ENCODE results near the gene NECTIN1.

Gene NECTIN1

DNA sequence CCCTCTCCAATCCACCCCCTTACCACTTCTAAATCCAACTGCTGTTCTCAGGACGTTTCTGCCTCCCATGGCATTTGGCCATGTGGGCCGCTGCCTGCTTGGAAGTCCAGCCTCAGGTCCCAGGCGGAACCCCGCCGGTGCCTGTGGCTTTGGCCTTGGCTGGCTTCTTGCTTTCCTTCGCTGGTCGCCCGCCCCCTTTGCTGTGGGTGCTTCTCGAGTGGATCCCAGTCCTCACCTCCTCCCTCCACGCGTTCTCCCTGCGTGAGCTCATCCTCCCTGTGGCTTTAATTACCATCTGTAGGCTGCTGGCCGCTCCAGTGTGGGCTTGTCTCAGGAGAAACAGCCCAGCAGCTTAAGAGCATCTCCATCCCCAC lies 111.7 kb downstream of the NECTIN1 start:
- no peaks in the 10 kb centered on the region for H3K9me3 ChIP-seq (replicated peaks; ENCODE audit: insufficient read depth, low read length)
- no peak for DNase-seq
- no peak overlapping the region for H3K9ac ChIP-seq (ENCODE audit: low read length)
- H3K4me2 ChIP-seq (ENCODE audit: low read depth, low read length) = no peak overlapping the region
- H3F3A ChIP-seq (ENCODE audit: insufficient read depth, low read length) = no peaks in the 10 kb centered on the region
- no peaks in the 10 kb centered on the region for H3K36me3 ChIP-seq (replicated peaks; ENCODE audit: insufficient read depth, low read length)
- H3K4me3 ChIP-seq (ENCODE audit: low read length) = no peak overlapping the region
- 0 out of 2 replicates have a peak, but pooled peaks cover 3% of the 10 kb centered on the region for H3K4me1 ChIP-seq (ENCODE audit: low read length)
- TF ChIP-seq EZH2 (optimal IDR thresholded peaks at IDR 0.05; ENCODE audit: low read depth, low read length) = no peak
- TF ChIP-seq, protein P1, sequence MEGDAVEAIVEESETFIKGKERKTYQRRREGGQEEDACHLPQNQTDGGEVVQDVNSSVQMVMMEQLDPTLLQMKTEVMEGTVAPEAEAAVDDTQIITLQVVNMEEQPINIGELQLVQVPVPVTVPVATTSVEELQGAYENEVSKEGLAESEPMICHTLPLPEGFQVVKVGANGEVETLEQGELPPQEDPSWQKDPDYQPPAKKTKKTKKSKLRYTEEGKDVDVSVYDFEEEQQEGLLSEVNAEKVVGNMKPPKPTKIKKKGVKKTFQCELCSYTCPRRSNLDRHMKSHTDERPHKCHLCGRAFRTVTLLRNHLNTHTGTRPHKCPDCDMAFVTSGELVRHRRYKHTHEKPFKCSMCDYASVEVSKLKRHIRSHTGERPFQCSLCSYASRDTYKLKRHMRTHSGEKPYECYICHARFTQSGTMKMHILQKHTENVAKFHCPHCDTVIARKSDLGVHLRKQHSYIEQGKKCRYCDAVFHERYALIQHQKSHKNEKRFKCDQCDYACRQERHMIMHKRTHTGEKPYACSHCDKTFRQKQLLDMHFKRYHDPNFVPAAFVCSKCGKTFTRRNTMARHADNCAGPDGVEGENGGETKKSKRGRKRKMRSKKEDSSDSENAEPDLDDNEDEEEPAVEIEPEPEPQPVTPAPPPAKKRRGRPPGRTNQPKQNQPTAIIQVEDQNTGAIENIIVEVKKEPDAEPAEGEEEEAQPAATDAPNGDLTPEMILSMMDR (IDR thresholded peaks at IDR 0.05; ENCODE audit: low read length) = no peak
- TF ChIP-seq EZH2phosphoT487 (IDR thresholded peaks at IDR 0.05; ENCODE audit: low read length) = no peak
- peaks cover 77% of the 10 kb centered on the region for H3K27me3 ChIP-seq (replicated peaks; ENCODE audit: insufficient read depth, low read length)
- H3K27ac ChIP-seq (ENCODE audit: low read length) = no peak overlapping the region
- H3K79me2 ChIP-seq (ENCODE audit: low read length) = no peaks in the 10 kb centered on the region
- no peaks in the 10 kb centered on the region for H3K9me2 ChIP-seq (replicated peaks; ENCODE audit: insufficient read depth, low read length)
- H4K20me1 ChIP-seq (ENCODE audit: insufficient read depth, low read length) = no peaks in the 10 kb centered on the region
- H2AFZ ChIP-seq (ENCODE audit: low read length) = no peak overlapping the region

DNA sequence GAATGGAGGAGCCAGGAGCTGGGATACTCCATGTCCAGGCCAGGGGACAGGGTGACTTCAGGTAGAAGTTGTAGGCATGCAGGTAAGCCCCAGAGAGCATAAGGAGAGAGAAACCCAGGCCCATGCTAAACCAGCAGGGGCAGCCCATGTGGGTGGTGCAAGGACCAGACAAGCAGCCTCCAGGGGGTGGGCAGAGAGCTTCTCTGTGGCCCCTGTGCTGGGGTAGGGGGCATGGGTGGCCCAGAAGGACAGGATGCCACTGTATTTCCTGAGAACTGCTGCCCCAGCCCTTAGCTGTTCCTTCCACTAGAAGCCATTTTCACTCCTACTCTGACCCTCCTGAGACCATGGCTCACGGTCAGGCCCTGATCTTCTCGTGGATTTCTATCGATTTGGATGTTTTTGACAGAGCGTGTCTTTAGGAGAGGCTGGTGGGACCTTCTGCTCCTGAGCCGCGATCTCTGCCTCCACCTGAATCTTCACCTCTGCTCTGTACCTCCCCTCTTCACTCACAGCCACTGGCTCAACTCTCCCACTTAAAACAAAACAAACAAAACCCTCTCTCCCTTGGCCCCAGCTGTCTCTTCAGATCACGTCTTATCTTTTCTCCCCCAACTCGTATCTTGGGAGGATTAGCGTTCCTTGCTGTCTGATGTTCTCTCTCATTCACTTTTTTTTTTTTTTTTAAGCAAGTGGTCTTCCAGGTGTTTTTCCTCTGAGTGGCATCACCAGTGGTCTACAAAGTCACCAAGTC lies 112.2 kb downstream of the NECTIN1 start:
- Histone ChIP-seq H3K9ac (ENCODE audit: low read length) (no peak overlapping the region), H3K4me1 (ENCODE audit: low read length) (0 out of 2 replicates have a peak, but pooled peaks cover 3% of the 10 kb centered on the region)

DNA sequence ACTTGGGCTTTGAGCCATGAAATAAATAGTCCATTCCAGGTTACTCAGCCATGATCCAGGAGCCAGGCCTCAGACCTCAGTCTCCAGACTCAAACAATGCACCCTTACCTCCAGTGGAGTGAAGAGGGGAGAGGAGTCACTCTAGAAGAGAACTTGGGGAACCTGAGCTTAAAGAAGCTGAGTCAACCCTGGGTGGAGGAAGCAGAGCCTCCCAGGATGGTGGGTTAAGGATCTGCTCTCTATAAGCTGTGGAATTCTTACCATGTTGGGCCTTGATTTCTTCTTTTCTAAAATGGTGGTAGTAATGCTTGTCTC lies 113.2 kb downstream of the NECTIN1 start:
- Histone ChIP-seq H3K9me3 (replicated peaks; ENCODE audit: insufficient read depth, low read length) (no peaks in the 10 kb centered on the region), H4K20me1 (ENCODE audit: insufficient read depth, low read length) (no peaks in the 10 kb centered on the region), H3F3A (ENCODE audit: insufficient read depth, low read length) (no peaks in the 10 kb centered on the region), H3K36me3 (replicated peaks; ENCODE audit: insufficient read depth, low read length) (no peaks in the 10 kb centered on the region), H3K27ac (ENCODE audit: low read length) (no peak overlapping the region), H3K9me2 (replicated peaks; ENCODE audit: insufficient read depth, low read length) (no peaks in the 10 kb centered on the region), H3K4me3 (ENCODE audit: low read length) (no peak overlapping the region), H3K4me1 (ENCODE audit: low read length) (0 out of 2 replicates have a peak, but pooled peaks cover 3% of the 10 kb centered on the region), H3K9ac (ENCODE audit: low read length) (no peak overlapping the region), H3K27me3 (replicated peaks; ENCODE audit: insufficient read depth, low read length) (peaks cover 78% of the 10 kb centered on the region), H3K4me2 (ENCODE audit: low read depth, low read length) (no peak overlapping the region), H3K79me2 (ENCODE audit: low read length) (no peaks in the 10 kb centered on the region), H2AFZ (ENCODE audit: low read length) (no peak overlapping the region)
- no peak for DNase-seq
- TF ChIP-seq EZH2 (optimal IDR thresholded peaks at IDR 0.05; ENCODE audit: low read depth, low read length) = no peak
- no peak for TF ChIP-seq EZH2phosphoT487 (IDR thresholded peaks at IDR 0.05; ENCODE audit: low read length)

More for the DNA sequence above, 112.2 kb downstream of the NECTIN1 start:
- Histone ChIP-seq H3K9me3 (replicated peaks; ENCODE audit: insufficient read depth, low read length) (no peaks in the 10 kb centered on the region), H2AFZ (ENCODE audit: low read length) (no peak overlapping the region), H3K27me3 (replicated peaks; ENCODE audit: insufficient read depth, low read length) (peaks cover 81% of the 10 kb centered on the region), H3F3A (ENCODE audit: insufficient read depth, low read length) (no peaks in the 10 kb centered on the region), H3K9me2 (replicated peaks; ENCODE audit: insufficient read depth, low read length) (no peaks in the 10 kb centered on the region), H3K36me3 (replicated peaks; ENCODE audit: insufficient read depth, low read length) (no peaks in the 10 kb centered on the region), H3K4me2 (ENCODE audit: low read depth, low read length) (no peak overlapping the region), H3K4me3 (ENCODE audit: low read length) (no peak overlapping the region), H4K20me1 (ENCODE audit: insufficient read depth, low read length) (no peaks in the 10 kb centered on the region), H3K79me2 (ENCODE audit: low read length) (no peaks in the 10 kb centered on the region), H3K27ac (ENCODE audit: low read length) (no peak overlapping the region)
- DNase-seq = no peak
- TF ChIP-seq, protein P1 (IDR thresholded peaks at IDR 0.05; ENCODE audit: low read length) = no peak
- TF ChIP-seq EZH2phosphoT487 (IDR thresholded peaks at IDR 0.05; ENCODE audit: low read length) (no peak), EZH2 (optimal IDR thresholded peaks at IDR 0.05; ENCODE audit: low read depth, low read length) (no peak)

Measured in MM.1S (cell line).